GM18517 (cell line): ENCODE results near the gene SLC35F1.

Experiments used
- ATAC-seq: cut with Tn5 transposase; IDR thresholded peaks from one replicate; pipeline ENCODE4 v1.9.1; 2021; ENCODE audit warnings: mild to moderate bottlenecking, moderate library complexity; ENCODE audit not compliant: unreplicated experiment

Gene SLC35F1

DNA sequence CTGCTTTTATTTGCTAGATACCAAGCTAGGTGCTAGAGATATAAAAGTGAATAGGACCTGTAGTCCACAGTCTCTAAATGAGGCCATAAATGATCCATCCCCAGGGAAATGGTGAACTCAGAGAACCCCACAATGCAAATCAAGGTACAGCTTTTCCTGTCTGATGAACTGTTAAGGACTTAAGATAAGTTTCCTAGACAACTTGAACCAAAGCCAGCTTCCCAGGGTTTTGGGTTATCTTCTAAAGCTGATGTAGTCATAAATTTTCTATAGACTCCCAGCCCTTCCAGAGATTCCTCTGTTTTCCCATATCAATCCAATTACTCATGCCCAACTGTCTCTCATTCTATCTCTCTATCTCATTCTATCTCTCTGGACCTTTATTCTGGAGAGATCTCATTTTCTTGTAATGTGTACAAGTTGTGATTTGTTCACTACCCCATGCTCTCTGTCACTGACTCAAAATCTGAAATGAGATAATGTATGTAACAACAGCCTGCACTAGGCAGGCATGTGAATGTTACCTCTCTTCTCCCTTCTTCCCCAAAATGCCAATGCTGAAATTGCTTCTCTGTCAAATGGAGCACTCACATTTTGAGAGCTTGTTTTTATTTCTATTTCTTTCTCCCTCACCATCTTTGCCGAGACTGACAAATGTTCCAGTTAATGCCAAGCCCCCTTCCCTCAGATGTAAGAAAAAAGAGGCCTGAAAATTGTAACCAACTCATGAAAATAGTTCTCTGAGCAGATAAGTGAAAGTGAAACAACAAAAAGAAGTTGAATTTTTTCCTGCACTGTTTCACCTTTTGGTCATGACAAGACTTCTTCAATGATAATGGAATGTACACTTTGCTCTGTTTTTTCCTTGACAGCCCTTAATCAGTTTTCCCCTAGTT lies 279.9 kb downstream of the SLC35F1 start:
- ATAC-seq, result peak; percentile 68

DNA sequence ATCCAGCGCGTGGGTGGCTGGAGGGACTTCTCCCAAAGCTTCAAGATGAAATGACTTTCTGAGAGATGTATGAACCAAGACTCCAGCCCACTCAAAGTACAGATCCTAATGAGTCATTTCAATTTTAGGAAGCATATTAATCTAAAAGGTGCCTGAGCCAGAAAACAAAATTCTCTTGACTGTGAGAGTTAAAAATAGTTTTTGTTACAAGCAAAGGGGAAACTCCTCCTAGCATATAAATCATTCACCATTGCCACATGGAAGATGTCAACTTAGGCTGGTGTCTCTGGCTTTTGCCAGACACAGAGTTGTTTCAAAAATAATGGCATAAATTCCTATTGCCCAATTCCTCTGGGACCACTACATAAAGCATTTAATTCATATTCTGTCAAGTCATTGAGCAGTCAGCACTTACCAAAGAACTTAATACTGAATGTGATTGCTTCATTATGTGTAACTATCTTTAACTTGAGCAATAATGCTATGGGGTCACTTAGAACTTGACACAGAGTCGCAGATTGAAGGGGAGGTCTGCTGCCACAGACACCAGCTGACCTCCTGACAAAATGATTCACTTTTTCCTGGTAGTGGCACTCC lies 280.6 kb downstream of the SLC35F1 start:
- ATAC-seq, result peak; percentile 48

DNA sequence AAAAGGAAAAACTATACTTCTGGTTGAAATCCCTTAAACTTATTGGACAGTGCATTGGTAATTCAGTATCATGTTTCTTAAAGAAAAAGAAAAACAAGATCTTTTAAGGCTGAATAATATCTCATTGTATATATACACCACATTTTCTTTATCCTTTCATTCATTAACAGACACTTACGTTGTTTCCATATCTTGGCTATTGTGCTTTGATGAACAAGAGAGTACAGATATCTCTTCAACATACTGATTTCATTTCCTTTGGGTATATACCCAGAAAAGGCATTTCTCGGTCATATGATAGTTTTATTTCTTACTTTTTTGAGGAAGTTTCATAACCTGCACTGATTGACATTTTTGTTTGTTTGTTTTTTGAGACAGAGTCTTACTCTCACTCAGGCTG lies 281.5 kb downstream of the SLC35F1 start:
- ATAC-seq, result no peak

DNA sequence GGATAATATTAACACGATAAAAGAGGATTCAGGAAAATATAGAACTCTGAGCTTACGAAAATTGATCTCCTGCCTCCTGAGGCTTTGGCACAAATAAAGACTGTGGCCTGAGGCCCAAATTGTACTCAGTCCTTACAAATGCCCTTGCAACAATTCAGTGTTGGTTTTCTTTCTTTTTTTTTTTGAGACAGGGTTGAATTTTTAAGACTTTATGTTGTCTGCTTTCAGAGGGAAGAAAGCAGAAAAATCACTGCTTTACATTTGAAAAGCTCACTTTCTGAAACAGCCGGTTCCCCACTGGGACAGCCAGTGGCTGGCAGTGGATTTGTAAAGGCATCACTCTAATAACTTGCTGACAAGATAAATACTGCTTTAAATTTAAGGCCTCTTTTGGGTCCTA lies 290.5 kb downstream of the SLC35F1 start:
- no peak for ATAC-seq

DNA sequence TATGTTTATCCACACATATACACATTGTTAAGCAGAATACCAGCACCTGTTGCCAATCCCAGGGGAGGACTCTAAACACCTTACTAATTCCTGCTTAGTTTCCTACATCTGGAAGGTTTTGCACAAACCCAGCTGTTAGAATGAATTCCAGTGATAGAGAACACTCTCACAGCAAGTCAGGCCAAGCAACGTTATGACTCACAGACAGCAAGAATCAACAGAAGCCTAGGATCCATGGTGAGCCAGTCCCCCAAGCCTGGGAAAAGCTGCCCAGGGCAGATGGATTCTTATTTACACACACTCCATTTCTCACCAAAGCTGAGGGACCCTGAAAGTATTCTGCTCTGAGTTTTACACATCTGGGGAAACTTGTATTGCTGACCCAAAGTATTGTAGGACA lies 291.7 kb downstream of the SLC35F1 start:
- ATAC-seq, result no peak

DNA sequence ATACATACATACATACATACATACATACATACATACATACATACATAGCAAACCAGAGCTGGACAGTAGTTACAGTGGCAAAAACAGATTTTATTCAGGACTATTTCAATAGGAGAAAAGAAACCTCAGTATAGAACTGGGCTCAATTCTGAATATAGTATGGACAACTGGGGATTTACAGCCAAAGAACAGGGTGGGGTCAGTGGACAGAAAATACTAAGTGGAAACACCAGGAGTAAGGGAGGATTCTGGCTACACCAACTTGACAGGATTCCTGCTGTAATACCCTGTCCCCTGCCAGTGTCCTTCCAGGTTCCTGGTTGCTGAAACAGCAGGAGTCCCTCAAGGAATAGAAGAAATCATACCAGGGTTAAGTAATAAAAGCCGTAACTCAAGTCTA lies 293.1 kb downstream of the SLC35F1 start:
- ATAC-seq, result no peak

DNA sequence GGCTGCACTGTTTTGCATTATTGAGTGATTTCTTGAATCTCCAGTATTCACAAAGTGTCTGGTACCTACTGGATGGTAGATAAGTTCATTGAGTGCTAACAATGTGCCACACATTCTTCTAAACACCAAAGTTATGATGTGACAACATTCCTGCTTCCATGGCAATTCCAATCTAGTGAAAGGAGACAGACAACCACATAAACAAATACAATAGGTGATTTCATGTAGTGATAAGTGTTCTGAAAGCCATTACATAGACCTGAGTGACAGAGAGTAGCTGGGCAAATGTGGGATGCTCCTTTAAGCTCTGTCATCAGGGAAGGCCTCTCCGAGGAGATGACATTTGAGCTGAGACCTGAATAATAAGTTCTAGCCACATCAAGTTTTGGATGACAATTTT lies 295.5 kb downstream of the SLC35F1 start:
- no peak for ATAC-seq

DNA sequence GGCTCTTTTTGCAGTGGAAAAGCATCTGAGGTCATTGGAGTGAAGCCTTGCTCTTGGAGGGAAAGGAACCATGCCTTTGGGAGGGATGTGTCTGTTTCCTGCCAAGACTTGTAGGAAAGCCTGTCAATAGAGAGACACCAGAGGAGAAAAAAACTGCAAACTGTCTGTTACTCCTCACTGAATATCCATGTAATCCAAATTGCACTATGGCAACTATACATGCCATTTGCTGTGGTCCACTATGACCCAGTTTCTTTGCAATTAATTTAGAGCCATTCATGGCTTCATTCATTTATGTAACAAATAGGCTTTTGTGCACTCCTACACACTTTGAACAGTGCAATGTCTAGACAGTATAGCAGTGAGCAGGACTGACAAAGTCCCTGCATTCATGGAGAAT lies 296.5 kb downstream of the SLC35F1 start:
- ATAC-seq, result no peak

DNA sequence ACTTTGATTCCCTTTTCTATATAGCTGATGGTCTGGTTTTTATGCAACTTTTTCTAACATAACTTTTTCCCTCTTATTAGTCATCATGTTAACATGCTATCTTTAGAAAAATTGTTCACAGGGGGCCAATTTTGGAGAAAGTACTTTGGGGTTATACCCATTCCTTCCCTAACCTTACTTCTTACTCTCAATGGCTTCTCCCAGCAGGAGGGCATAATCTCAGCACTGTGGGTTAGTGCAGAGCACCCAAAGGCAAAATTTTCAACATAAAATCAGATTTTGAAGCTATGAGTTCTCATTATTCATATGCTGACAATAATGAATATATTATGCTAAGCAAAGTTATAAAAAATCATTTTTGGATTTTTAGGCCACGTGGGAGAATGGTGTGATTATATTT lies 299.2 kb downstream of the SLC35F1 start:
- ATAC-seq, result no peak

DNA sequence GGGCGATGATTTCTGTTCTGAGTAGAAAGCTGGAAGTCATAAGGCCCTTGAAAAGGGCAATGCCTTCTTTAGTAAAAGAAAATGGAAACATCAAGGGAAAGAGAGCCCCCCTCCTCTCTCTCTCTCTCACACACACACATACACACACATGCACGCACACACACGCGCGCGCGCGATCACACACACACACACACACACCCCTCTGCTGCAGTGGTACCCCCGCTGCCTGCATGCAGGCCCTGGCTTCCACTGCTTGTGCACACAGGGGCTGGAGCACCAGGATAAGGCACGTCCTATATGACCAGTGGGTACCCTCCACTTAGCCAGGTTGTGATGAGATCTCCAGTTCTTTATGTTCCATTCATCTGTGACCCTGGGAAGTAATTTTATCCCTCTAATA lies 300.9 kb downstream of the SLC35F1 start:
- ATAC-seq, result no peak

DNA sequence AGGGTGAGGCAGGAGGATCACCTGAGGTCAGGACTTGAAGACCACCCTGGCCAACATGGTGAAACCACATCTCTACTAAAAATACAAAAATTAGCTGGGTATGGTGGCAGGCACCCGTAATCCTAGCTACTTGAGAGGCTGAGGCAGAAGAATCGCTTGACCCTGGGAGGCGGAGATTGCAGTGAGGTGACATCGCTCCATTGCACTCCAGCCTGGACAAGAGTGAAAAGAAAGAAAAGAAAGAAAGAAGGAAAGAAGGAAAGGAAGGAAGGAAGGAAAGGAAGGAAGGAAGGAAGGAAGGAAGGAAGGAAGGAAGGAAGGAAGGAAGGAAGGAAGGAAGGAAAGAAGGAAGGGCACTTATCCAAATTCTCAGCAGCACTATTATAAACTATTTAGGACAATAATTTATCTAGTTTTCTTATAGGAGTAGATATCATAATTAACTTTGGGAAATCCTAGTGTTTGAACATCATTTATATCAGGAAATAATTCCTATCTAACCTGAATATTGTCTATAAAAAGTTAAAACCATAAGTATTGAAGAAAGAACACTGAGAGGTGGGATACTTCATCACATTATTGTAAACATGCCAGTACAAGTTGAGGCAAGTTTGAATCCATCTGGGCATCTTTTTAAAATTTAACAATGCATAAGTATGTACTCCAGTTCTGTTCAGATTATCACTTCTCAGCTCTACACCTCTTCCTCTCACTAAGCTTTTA lies 305.5 kb downstream of the SLC35F1 start:
- ATAC-seq, result no peak

DNA sequence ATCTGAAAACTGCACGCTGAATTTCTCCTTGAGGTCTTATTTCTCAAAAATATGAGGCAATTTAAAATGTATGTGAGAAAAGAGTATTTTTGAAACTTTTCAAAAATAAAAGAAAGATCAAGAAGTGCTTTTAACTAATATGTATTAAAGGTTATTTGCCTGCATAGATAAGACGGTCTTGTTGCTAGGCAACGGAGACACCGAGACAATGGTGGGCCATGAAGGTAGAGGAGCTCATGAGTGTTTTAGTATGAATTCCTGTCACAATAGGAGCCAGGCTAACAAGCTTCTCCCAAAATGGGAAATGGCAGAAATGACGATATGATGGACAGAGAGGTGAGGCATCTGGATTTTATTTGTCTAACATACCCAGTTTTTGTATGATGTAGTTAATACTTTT lies 308.2 kb downstream of the SLC35F1 start:
- no peak for ATAC-seq

DNA sequence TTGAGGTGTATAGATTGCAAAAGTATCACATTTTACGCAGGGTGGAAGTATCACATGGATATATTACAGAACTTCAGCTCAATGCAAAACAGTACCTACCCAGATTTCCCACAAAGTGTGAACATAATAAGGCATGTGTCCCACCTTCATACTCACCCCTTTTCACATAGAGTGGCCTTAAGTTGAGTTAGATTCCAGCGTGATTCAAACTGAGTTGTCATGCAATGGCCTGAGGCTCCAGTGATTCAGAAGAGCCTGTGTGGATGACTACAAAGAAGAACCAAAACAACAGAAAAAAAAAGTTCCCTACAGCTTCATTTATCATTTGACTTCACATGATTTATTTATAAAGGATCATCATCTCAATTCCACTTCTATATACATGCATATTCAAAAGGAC lies 309.7 kb downstream of the SLC35F1 start:
- ATAC-seq, result no peak

DNA sequence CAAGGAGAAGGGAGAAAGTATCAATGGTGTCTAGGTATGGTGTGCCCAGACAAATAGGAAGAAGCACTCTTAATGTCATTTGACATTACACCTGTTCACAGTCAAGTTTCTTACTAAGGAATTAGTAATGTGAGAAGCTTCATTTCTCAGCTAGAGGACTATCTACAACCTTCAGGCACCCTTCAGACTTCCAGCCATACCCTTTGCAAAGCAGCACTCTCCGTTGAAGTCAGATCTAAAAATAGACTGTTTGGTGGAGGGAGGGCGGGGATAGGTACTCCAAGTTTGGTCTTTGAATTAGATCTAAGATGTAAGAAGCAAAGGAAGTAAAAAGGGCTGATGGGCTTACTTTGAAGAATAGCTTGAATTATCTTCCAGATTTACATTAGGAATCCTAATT lies 311.1 kb downstream of the SLC35F1 start:
- ATAC-seq, result no peak

DNA sequence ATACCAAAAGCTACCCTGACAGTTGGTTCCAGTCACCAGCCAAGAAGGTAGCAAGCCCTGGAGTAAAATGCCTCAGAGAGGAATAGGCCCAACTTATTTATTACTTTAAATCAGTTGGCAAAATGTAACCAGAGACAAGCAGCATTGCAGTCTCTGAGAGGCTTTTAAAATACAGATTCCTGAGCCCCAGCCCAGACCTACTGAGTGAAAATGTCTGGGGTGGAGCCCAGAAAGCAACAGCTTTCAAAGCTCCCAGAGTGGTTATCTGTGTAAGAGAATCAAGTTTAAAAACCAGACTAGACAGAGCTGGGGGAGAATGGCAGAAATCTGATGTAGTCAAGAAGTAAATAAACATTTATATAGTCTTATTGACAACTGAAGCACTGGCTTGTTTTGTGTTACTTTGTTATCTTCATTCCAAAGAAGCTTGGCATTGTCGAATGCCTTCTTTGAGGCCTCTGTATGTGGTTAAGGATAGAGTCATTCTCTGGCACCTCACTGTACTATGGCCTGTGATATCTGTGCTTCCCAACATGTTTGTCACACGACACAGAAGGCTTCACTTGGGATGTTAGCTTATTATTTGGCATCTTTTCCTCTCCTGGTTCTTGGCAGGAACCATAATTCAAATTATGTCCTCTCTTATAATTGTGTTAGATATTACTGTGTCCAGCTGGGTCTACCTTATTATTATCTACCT lies 313.5 kb downstream of the SLC35F1 start:
- ATAC-seq, result no peak

DNA sequence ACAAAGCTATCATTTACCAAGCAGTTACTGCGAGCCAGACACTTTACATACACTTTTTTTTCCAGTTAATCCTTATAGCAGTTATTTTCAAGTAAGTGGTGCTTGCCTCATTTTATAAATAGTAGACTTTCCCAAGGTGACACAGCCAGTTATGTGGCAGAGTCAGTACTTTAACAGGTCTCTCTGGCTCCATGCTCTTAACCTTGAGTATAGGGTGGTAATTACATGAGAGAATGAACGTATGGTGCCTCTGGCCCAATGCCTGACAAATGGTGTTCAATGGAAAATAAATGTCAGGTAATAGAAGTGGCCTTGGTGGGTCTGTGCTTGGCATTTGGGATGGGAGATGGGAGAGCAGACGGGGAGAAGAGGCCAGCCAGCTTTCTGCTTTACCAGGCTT lies 316.3 kb downstream of the SLC35F1 start:
- ATAC-seq, result no peak

DNA sequence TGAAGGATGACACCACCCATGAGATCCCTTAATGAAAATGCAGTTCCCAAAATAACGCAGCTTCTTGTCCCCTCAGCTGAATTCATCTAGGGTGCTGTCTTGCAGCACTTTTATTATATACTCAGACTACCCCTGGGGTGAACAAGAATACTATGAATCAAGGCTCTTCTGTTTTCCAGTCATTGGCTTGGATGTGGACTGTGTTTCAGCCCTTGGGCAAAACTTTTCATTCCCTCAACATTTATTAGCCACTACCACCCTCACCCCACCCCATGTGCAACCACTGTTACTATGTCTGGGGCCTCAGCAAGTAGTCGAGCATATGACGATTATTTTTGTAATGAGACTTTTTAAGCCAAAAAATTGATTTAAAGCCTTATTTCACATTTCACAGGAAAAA lies 321.8 kb downstream of the SLC35F1 start:
- no peak for ATAC-seq

DNA sequence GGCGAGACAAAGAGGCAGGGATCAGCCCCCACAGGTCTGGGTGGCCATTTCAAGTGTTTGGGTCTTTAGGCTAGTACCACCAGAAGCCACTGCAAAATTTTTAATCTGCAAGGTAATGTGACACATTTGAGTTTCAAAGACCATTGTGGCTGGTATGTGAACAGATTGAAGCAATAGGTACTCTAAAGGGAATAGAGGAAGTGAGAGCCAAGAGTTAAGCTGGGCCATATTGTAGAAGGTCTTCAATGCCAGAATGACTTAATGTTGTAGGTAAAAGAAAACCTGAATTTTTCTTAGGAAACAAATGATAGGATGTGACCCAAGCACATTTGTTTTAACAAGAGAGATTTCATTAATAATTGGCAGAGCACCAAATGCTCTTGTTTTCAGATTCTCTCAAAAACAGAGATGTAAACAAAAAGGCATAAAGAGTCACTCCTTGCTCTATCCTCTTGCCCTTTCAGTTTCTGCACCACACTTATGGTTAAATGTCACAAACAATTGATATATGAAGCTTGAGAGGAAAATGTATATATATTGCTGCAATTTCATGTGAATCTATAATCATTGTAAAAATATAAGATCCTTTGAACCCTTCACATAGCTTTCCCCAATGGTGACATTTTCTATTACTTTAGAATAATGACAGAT lies 333.9 kb downstream of the SLC35F1 start:
- ATAC-seq, result peak; percentile 78

DNA sequence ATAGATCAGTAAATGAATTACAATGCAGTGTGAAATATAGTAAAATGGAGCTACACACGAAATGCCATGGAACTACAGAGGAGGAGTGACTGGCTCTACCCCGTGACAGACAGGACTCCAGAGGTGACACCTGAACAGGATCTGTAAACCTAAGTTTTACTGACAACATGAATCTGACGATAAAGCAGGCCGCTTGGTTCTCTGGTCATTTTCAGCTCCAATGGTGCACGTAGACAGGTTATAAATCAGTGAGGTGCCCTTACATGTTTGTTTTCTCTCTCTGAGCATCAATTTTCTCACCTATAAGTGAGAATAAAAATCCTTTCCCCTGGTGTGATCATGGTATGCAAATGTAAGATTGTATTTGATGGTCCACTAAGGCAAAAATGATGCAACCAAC lies 339.3 kb downstream of the SLC35F1 start:
- no peak for ATAC-seq

DNA sequence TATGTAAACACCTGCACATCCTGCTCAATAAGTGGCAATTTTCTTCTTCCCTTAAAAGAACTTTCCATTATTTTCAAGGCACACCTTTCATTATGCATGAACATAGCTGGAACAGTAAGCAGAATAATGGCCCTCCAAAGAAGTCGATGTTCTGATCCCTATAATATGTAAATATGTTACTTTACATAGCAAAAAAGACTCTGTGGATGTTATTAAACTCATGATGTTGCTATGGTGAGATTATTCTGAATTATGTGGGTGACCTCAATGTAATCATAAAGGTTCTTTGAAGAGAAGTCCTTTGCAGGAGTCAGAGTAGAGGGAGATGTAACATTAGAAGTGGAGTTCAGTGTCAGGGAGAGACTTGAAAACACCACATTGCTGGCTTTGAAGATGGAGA lies 341.1 kb downstream of the SLC35F1 start:
- no peak for ATAC-seq

DNA sequence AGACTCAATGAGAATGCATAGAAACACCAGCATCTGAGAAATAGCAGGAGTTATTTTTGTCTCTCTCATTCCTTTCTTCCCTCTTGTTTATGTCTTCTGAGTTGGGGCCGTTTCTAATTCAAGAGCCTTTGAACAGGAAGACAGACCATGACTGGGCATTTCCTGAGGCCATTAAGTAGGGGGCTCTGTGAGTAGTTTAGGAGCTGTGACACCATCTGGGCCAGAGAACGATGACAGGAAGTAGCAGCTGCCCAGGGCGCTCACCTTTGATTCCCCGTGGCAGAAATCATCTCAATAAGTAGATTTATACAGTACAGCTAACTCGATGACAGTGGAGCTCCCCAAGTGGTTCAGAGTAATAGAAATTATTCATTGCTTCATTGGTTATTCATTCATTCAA lies 342.6 kb downstream of the SLC35F1 start:
- no peak for ATAC-seq
